ENCODE results near the gene FES. TPM values are rescaled to one million over a fixed set of nuclear protein-coding genes. Genes with fewer than 3 reads are reported as not detected.

The FES gene
- total RNA-seq, 6 experiments from 2014 or later, result 0.41 to 1.4 (median 1.1) TPM

- Mint-ChIP-seq H3K27ac (peak overlapping the region; percentile 92; the same call in 1 of the 2 replicates), H3K36me3 (ENCODE audit: low read depth) (peaks cover 6% of the 10 kb centered on the region)
These were observed 47.2 kb downstream of the FES start for GRCh38 chr15:90931575-90931827.

GRCh38 chr15:90931828-90932659, 47.7 kb downstream of the FES start, which contains the start of gene HDDC3:
TSS of gene HDDC3 (minus strand) at chr15:90932549. CDS start at chr15:90932540, 9 bp downstream.
- DNase-seq, result peak; percentile 69
- Mint-ChIP-seq H3K4me3 (peak within 1 kb of the TSS; percentile 94), H3K36me3 (ENCODE audit: low read depth) (peaks cover 11% of the 10 kb centered on the region), H3K4me1 (ENCODE audit: low read depth) (peaks cover 54% of the 10 kb centered on the region), H3K27ac (peak within 1 kb of the TSS; percentile 92), H3K27me3 (ENCODE audit: insufficient read depth) (peaks cover 2% of the 10 kb centered on the region; the same call in 1 of the 2 replicates), H3K9me3 (no peaks in the 10 kb centered on the region)
- peak; percentile 97 for TF ChIP-seq CTCF (IDR thresholded peaks at IDR 0.05)

More at GRCh38 chr15:90931575-90931827, 47.2 kb downstream of the FES start:
- peak overlapping the region; percentile 94 for H3K4me3 Mint-ChIP-seq
- peaks cover 50% of the 10 kb centered on the region for H3K4me1 Mint-ChIP-seq (ENCODE audit: low read depth)
- no peaks in the 10 kb centered on the region for H3K9me3 Mint-ChIP-seq
- DNase-seq, result no peak
- peaks cover 2% of the 10 kb centered on the region; the same call in 1 of the 2 replicates for H3K27me3 Mint-ChIP-seq (ENCODE audit: insufficient read depth)
- TF ChIP-seq CTCF (IDR thresholded peaks at IDR 0.05), result no peak

GRCh38 chr15:90932660-90932991, 48.3 kb downstream of the FES start:
- H3K27me3 Mint-ChIP-seq (ENCODE audit: insufficient read depth), result peaks cover 2% of the 10 kb centered on the region; the same call in 1 of the 2 replicates
- peaks cover 11% of the 10 kb centered on the region for H3K36me3 Mint-ChIP-seq (ENCODE audit: low read depth)
- H3K4me3 Mint-ChIP-seq, result peak overlapping the region; percentile 94
- no peak for DNase-seq
- H3K4me1 Mint-ChIP-seq (ENCODE audit: low read depth), result peaks cover 54% of the 10 kb centered on the region
- peak; percentile 51 for TF ChIP-seq CTCF (IDR thresholded peaks at IDR 0.05)
- H3K9me3 Mint-ChIP-seq, result no peaks in the 10 kb centered on the region
- H3K27ac Mint-ChIP-seq, result peak overlapping the region; percentile 77

GRCh38 chr15:90933301-90933700, 49.0 kb downstream of the FES start:
- no peak overlapping the region for H3K4me3 Mint-ChIP-seq
- TF ChIP-seq CTCF (IDR thresholded peaks at IDR 0.05), result no peak
- no peak overlapping the region for H3K27ac Mint-ChIP-seq
- H3K36me3 Mint-ChIP-seq (ENCODE audit: low read depth), result peaks cover 11% of the 10 kb centered on the region
- no peaks in the 10 kb centered on the region for H3K9me3 Mint-ChIP-seq
- H3K27me3 Mint-ChIP-seq (ENCODE audit: insufficient read depth), result peaks cover 2% of the 10 kb centered on the region; the same call in 1 of the 2 replicates
- H3K4me1 Mint-ChIP-seq (ENCODE audit: low read depth), result peaks cover 54% of the 10 kb centered on the region
- no peak for DNase-seq

GRCh38 chr15:90934256-90934948, 50.1 kb downstream of the FES start:
- peak overlapping the region; percentile 92 for H3K4me3 Mint-ChIP-seq
- H3K27ac Mint-ChIP-seq, result peak overlapping the region; percentile 63
- peak; percentile 72 for DNase-seq
- peaks cover 53% of the 10 kb centered on the region for H3K4me1 Mint-ChIP-seq (ENCODE audit: low read depth)
- H3K9me3 Mint-ChIP-seq, result no peaks in the 10 kb centered on the region
- peaks cover 11% of the 10 kb centered on the region for H3K36me3 Mint-ChIP-seq (ENCODE audit: low read depth)
- peaks cover 2% of the 10 kb centered on the region; the same call in 1 of the 2 replicates for H3K27me3 Mint-ChIP-seq (ENCODE audit: insufficient read depth)
- peak; percentile 85 for TF ChIP-seq CTCF (IDR thresholded peaks at IDR 0.05)

Measured in HFFc6 (cell line).